ENCODE measurements around the gene SHISA5.

The SHISA5 gene

DNA sequence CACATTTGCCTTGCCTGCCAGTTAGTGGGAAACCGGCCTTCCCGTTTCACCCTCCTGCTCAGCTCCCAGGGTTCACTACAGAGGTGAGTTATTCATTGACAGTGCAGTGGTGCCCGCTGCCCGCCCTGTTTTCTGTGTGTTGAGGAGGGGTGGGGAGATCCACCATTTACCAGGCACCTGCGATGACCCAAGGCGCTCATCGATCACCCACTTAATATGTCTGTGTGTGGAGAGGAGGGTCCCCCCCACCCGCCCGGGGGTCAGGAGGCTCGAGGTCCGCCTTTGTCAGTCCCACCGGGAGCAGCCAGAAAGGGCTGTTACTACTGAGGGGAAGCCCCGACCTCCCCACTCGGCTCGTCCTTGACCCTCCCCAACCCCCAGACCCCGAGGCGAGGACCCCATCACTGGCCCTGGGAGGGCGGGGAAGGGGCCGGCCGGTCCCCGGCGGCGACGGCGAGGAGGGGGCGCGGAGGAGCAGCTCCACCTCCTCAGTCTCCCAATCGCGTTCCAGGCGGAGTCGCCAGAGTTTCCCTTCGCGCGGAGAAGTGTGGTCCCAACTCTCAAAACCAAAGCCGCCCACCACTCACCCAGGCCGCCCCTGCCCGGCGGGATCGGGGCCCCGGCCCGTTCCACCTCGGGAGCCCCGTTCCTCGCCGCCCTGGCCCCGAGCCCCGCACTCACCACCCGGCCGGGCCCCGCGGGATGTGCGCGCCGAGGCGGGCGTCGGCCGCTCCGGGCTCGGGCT, 75.2 kb downstream of the SHISA5 start:
- no peak for DNase-seq

DNA sequence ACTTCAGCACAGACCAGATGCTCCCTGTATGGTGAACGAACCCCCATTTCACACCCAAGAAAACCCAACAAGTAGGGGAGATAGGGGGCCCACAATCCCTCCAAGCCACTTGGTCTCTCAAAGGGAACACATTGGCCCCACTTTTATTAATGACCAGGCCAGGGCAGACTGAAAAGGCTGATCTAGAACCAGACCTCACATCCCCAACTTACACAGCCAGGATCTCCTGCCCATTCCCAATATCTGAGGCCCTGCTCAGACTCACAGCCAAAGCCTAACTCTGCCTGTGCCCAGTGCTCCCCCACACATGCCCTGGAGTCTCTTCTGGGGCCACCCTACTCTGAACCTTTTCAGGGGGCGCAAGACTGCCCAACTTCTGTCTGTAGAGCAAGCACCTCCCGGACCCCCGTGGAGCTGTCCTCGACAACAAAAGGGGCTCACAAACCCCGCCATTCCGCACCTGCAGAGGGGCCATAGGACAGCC, 75.8 kb downstream of the SHISA5 start:
- DNase-seq, result no peak

DNA sequence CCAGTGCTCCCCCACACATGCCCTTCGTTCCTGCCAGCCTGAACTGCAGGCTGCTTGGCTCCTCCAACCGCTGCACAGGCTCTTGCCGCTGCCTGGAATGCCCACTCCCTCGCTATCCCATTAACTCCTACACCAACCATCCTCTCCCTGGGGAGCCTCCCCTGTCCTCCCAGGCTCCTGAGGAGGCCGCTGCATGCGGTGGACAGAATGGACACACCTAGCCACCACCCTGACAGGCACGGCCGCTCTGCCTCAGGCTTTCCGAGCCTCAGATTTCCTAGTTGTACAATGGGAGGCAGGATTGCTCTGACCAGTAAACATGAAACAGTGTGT, 76.4 kb downstream of the SHISA5 start:
- DNase-seq, result no peak

DNA sequence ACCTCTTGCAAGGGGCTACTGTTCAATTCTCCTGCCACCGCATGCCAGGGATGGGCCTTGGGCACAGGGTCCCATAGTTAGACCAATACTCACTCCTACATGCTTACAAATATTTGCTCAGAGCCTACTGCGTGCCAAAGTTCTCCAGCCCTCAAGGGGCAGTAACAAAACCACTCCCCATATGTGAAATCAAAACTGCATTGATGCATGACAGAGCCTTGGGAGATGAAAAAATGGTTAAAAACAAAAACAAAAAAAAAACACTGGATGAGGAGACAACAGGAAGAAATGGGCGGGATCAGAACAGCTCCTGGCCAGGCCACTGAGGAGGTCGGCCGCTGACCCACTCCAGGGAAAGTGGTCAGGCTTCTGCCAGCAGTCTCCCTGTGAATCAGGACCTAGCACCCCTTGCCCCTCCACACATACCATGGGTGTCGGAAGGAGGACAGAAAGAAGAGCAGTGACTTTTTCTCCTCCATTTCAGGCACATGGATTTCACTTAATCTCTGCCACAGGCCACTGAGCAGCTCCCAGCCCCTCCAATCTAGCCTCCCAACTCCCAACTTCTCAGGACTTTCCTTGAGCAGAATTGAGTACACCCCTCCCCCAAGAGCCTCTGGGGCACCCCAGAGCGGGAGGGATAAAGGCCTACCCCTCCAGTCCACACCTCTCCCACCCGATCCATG, 76.9 kb downstream of the SHISA5 start:
- no peak for DNase-seq

DNA sequence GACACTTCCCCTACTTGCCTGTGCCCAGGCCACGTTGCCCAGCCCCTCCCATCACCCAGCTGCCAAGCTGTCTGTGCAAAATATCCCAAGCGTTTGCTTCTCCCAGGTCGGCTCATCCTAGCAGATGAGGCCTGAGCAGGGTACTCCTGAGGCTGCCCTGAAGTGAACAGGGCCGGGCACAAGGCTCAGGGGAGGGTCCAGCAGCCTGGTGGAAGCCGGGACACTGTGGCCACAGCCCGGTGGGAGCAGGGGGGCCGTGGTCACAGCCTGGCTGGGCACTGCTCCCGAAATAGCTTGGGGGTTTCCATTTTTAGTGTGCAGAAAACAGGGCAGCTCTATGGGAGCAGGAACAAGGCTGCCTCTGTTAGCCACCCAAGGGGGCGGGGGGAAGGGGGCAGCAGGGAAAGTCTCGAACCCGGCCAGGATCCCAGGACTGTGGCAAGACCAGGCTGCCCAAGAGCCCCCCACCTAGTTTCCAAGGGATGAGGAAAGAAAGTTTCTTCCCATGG, 77.5 kb downstream of the SHISA5 start:
- no peak for DNase-seq

DNA sequence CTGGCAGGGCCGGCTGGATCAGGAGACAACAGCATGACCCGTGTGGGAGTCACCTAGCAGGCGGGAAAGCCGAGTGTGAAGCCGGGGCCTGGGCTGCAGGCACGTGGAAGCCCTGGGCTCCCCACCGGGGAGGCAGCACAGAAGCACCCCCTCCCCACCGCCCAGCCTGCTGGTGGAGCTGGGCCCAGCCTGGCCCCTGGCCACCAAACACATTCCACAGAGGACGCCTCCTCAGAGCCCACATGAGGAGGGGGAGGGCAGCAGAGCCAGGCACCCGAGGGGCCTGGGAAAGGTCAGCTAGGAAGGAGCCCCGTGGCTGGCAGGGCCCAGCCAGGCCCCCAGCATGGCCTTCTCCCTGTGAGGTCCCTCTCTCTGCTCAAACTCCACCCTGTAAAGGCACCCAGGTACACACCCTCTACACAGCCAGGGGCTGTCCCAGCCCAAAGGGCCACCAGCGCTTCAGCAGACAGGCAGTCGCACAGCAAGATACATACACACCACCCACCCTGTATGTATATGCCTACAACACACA, 78.6 kb downstream of the SHISA5 start:
- no peak for DNase-seq

DNA sequence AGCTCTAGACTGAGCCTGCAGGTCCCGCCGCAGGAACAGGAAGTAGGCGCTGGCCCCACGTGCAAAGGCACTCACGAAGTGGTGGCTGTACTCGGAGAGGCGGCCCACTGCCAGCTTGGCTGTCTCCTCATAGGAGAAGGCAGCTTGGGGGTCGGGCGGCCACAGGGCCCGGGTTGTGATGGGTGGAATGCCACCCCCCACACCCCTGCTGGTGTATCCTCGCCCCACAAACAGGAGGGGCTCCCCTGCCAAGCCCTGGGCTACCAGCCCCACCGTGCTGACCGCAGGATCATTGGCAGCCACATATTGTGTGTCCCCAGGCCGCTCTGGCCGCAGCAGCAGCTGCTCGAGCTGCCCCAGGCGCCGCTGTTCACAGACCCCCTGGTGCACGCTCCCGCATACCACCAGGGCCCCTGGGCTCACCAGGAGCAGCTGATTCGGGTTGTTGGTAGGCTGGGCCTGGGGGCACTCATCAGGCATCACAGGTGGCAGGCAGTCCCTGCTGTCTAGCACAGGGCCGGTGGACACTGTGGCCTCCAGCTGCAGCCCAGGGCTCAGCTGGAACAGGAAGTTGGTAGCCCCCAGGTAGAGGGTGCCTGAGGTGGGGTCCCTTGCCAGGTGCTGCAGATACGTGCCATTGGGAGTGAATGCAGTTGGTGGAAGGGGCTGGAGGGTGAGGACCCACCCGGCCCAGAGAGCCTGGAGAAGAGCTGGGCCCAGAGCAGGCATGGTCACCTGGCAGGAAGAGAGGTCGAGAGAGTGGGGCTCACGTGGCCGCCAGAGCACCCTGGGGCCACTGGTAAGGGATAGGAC, 79.9 kb downstream of the SHISA5 start:
- no peak for DNase-seq

DNA sequence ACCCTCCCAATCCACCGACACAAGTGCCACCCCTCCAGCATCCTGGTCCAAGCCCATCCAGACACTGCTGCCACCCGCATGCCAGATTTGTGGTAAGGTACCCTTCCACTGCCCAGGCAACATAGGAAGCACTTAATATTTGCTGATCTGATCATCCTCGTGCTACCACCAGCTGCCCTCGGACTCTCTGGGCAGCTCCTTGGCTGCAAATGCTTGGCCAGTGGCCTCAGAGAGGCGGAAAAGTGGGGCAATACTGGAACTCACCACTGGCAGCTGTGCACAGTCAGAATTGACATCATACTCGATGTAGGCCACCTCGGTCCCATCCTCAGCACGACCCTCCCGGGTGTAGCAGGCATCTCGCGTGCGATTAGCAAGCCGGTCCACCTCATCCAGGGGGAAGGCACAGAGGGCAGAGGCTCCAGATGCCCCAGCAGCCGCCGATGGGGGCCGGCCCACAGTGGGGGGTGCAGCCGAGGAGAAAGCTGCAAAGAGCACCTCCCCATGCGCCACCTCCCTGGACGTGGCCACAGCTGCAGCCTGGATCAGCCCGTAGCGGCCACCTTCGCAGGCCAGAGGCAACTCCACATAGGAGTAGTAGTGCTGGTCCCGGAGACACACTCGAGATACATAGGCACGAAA, 80.6 kb downstream of the SHISA5 start:
- no peak for DNase-seq

DNA sequence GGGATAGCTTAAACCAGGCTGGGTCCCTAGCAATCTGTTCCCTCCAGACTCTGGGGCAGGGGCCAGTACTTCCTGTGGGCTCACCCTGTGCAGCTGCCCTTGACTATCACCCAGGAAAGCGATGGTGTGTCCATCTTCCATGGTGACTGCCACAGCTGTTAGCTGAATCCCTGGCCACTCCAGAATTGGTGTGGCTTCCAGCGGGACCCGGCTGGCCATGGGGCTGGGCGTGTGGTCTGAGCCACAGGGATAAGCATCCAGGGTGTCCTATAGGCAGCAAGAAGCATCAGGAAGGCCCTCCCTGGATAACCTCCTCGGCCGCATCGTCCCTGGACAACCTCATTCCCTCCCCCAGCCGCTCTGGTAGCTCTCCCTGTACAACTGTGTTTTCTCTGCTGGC, 81.3 kb downstream of the SHISA5 start:
- no peak for DNase-seq

DNA sequence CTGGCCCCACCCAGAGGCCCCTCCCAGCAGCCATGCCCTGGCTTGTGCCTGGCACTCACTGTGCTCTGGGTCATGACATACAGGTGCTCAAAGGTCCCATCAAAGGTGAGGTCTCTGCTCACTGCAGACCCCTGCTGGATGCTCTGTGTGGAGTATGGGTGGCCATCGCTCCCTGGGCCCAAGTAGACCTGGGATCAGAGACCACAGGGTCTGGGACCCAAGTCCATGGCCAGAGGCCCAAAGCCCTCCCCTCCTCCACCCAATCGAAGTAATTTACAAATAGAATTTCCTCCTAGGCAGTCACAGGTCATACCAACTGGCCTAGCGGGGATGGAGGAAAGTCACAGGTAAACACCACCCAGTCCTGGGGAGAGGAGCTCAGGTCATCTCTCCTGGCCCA, 81.7 kb downstream of the SHISA5 start:
- no peak for DNase-seq

DNA sequence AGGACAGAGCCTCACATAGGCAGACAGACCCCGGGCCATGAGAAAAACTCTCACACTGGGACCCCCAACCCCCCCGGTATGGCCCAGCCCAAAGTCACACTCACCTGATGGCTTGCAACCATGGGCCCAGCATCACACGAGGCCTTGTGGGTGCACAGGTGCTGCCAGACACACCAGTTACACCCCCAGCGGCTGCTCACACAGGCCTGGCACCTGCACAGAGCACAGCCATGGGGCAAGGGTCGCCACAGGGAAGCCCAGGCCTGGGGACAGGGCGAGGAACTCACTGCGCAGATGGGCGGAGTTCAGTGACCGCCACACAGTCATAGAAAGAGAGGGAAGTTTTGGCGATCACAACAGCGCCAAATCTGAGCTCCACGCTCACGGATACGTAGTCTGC, 83.4 kb downstream of the SHISA5 start:
- no peak for DNase-seq

DNA sequence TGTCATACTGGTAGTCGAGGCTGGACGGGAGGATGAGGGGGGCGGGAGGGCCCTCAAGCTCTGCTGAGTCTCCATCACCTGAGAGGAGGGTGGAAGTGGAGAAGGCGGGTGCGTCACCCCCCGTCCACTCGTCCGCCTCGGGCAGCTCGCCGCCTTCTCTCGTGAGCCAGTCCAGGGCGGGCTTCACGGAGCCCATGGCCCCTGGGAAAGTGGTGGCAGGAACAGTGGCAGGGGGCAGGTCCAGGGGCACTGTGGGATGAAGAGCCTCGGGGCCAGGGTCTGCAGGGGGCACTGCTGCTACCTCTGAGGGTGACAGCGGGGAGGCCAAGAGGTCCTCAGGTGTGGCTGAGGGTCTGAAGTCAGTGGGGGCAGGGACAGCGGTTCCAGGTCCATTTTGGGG, 84.4 kb downstream of the SHISA5 start:
- no peak for DNase-seq

DNA sequence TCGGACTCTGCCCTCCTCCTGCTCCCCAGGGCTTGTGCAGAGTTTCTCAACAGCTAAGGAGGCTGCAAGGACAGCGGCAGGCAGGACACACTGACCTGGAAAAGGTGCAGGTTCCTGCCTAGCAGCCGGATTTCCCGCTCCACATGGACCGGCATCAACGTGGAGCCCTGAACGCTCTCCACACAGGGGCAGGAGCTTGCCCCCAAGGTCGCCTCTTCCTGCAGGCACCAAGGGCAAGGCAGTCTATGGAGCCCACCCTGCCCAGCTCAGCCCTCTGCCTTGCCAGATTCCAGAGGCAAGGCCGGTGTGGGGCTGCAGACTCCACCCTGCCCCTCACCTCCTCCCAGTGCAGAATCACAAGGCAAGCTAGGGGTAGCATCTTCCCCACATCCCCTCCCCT, 84.8 kb downstream of the SHISA5 start:
- DNase-seq, result no peak

DNA sequence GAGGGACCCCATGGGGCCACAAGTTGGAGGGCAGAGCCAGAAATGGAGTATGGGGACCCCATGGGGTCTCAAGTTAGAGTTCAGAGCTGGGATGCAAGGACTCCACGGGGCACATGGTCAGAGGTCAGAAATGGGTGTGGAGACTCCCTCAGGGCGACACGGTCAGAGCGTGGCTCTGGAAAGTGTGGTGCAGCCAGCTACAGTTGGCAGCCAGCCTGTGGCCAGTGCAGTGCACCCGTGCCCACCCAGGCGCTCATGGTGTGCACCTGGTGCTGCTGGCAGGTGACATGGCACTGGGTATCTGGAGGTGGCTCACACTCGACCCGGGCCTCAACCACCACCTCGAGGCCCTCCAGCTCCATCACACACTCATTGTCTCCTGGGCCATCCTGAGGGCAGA, 85.3 kb downstream of the SHISA5 start:
- DNase-seq, result no peak

DNA sequence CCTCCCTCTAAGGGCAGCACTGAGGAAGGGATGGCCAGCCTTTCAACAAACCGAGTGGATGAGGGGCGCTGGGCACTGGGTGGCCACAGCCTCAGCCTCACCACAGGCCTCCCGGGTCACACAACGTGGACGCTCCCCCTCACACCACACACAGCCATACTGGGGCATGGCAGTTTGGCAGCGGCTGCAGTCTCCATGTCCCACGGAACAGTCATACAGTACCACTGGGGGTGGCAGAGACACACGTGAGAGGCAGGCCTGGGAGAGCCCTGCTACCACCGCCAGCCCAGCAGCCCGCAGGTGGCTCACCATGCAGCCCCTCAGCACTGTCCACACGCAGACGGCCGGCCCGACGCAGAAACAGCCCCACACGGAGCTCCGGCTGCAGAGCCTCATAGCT, 85.8 kb downstream of the SHISA5 start:
- DNase-seq, result no peak
